Suprapubic skin (tissue), 4 donors: ENCODE results near the gene KRTAP10-3.

ENCODE experiments used
- EP300 ChIP-seq: sonication (generic); formaldehyde crosslinking; IDR thresholded peaks from one replicate; pipeline ENCODE4 v1.6.1; 2017; ENCODE audit warnings: antibody characterized with exemption
- POLR2A ChIP-seq, 2 donors: fragments of 450-650 bp; IDR thresholded peaks; one replicate each; pipeline ENCODE4 v1.6.1; 2017; ENCODE audit warnings: antibody characterized with exemption in 2 of 2, mild to moderate bottlenecking in 2 of 2, moderate library complexity in 2 of 2
- POLR2AphosphoS5 ChIP-seq, 3 donors: sonication (generic); formaldehyde crosslinking; IDR thresholded peaks; one replicate each; pipeline ENCODE4 v1.6.1; 2017; ENCODE audit warnings: antibody characterized with exemption in 3 of 3
- TF ChIP-seq, protein P1 (sequence below), 2 donors: fragments of 200-600 bp in 1 of 2; fragments of 450-650 bp in 1 of 2; sonication (generic) in 1 of 2; IDR thresholded peaks; one replicate each; pipeline ENCODE4 v1.5.1; 2016 to 2019; ENCODE audit warnings: antibody characterized with exemption in 2 of 2, mild to moderate bottlenecking in 1 of 2, moderate library complexity in 1 of 2

DNA sequence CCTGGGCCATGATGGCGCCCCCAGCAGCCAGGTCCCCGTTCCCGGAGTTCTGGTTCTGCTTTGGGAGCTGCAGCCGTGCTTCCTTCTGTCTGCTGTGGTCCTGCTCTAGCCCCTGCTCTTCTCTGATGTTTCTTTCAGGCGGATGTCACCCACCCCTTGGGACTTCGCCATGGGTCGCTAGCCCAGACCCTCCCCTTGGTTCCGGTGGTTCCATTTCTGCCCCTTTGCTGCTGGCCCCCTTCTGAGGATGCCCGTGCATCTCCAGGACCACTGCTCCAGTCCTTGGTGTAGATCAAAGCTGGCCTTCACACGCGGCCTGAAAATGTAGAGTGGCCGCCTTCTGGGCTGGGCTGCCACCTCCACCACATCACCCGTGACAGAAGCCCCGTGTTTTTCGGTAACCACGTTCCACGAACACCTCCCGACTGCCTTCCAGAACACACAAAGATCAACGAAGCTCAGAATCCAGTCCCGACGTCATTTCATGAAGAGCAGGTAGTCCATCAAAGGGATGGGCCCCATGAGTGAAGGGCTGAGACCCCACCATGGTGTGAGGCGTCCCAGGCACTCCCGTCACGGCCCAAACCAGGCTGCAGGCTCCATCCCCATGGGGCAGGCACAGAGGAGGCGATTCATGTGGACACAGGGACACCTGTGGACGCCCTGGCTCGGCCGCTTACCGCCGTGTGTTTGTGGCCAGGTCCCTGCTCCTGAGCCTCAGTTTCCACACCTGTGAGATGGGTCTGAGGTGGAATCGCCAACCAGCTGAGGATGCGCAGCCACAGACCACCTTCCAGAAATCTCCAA is 43.0 kb downstream of the KRTAP10-3 start:
- TF ChIP-seq, protein P1, sequence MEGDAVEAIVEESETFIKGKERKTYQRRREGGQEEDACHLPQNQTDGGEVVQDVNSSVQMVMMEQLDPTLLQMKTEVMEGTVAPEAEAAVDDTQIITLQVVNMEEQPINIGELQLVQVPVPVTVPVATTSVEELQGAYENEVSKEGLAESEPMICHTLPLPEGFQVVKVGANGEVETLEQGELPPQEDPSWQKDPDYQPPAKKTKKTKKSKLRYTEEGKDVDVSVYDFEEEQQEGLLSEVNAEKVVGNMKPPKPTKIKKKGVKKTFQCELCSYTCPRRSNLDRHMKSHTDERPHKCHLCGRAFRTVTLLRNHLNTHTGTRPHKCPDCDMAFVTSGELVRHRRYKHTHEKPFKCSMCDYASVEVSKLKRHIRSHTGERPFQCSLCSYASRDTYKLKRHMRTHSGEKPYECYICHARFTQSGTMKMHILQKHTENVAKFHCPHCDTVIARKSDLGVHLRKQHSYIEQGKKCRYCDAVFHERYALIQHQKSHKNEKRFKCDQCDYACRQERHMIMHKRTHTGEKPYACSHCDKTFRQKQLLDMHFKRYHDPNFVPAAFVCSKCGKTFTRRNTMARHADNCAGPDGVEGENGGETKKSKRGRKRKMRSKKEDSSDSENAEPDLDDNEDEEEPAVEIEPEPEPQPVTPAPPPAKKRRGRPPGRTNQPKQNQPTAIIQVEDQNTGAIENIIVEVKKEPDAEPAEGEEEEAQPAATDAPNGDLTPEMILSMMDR (IDR thresholded peaks at IDR 0.05) = no peak
- TF ChIP-seq POLR2AphosphoS5 (IDR thresholded peaks at IDR 0.05) = no peak
- no peak for TF ChIP-seq POLR2A (IDR thresholded peaks at IDR 0.05)
- no peak for TF ChIP-seq EP300
